ENCODE measurements around the gene ARID5B.

The ARID5B gene

DNA sequence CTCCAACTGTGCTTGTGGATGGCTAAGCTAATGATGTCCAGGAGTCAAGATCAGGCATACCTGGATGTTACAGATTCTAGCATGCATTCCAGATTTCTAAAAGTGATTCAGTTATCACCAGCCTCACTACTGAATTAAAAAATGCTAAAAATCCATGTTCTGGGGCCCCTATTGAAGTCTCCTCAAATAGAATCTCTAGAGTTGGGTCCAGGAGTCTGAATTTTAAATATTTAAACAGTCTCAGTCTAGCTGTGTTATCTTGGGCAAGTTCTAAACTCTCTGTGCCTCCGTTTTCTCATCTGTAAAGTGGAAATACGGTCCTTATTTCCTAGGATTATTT lies 5.0 kb downstream of the ARID5B start:
- DNase-seq = no peak

DNA sequence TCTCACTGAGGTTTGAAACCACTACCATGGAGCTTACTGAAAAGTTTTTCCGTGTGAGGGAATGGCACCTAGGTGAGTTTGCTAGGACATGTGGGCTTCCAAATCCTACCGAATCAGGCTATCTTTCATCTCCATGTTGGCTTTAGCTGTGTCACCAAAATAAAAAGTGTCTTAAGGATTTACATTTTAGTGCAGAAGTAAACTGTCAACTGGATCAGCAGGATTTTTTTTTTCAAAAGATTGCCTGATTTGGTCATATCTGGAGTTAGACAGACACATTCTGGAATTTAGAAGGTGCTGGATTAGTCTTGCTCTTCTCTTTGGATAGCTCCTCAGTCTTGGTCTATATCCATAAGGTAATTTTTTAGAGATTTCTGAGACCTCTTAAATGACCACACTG lies 5.5 kb downstream of the ARID5B start:
- no peak for DNase-seq

DNA sequence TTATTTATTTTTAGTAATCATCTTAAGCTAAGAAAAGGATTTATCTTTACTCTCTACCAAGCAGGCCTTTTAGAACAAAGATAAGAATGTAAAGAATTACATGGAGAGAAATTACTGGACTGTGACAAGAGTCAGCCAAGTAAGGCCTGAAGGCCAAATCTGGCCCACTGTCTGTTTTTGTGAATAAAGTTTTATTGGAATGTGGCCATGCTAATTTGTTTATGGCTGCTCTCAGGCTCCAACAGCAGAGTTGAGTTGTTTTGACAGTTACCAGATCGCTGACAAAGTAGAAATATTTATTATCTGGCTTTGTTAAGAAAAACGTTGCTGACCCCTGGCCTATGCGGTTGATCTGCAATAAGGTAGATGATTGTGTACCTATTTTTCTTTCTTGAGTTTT lies 6.1 kb downstream of the ARID5B start:
- no peak for DNase-seq

DNA sequence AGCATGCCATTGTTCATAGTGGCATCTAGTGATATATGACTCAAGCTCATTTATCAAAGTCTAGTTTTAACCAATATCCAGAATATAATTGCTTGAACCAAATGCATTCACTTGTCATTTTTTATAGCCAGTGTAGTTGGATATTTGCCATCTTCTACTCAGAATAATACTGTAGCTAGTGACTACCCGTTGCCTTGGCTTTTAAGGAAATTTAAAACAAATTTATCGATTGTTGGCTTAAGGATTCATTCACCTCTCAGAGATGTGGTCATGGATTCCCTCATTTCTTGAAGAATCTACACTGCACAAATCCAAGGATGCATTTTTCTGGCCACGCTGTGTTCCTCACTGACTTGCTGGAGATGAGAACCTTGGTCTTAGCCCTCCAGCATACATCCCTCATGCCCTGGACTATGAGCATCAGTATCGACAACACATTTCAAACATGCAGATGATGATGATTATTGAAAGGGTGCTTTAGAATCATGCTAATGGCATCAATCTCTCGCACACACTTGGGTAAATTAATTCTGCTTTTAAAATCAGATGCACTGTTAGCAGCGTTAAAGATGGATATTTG lies 8.8 kb downstream of the ARID5B start:
- no peak for DNase-seq

DNA sequence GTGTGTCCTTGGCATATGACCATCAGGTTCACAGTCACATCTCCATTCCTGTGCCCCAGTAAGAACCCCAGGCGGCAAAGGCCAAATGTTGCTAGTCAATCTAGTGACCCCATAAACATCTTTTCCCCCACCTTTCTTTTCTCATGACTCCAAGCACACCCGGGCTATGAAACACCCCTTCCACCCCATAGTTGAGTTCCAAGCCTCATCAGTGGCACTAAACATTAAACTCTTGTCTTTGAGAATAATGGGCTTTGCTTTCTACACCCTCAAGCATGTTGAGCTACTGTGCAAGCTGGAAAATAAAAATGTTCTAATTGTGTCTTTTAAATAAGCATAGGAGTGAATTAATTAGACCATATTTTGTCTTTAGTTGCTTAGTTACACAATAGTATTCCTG lies 9.4 kb downstream of the ARID5B start:
- DNase-seq = no peak

DNA sequence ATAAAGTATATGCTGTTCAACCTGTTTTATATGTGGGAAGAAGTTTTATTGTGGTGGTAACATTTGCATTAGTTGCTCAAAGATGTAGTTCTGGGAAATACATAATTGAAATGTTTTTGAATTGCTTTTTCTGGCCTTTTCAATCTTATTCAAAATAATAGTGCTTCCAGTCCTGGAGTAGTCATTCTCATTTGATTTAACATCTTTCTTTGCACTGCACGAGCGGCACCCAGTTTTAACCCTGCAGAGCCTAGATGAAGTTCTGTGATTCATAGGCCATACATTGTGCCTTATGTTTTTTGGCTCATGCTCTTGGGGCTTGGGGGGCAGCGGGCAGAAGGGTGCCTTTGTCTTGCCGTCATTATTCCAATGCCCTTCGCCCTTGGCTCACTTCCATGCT lies 9.9 kb downstream of the ARID5B start:
- DNase-seq = no peak

DNA sequence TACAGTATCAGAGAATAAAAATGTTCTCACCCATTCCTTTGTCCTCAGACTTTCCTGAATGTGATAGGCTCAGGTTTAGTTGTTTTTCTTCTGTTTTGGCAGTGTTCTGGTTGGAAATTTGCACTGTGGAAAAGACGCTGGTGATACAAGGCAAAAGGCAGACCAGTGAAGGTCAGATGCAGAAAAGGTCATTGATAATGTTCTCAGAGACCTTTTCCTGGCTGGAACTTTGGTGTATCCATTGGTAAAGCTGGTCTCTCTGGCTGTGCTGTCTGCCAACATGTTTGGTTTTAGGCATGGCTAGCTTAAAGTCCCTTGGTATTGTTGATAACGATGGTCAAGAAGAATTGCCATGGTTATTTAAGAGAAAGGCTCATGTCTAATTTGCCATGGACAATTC lies 11.5 kb downstream of the ARID5B start:
- no peak for DNase-seq

DNA sequence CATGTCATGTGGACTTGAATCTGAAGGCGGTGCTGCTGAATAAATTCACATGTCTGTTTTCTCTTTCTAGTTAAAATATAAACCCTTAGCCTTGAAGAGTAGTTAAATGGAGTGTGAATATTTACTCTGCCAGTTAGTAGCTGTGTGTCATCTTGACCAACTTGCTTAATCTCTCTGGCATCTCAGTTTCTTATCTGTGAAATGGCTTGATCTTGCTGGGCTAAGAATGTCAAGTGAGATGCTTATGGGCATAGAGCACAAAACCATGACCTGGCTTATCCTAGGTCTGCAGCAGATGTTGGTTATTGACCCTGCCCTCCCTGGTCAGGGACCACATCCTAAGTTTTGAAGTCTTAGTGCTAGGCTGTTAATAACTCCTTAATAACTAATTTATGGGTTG lies 16.6 kb downstream of the ARID5B start:
- no peak for DNase-seq

DNA sequence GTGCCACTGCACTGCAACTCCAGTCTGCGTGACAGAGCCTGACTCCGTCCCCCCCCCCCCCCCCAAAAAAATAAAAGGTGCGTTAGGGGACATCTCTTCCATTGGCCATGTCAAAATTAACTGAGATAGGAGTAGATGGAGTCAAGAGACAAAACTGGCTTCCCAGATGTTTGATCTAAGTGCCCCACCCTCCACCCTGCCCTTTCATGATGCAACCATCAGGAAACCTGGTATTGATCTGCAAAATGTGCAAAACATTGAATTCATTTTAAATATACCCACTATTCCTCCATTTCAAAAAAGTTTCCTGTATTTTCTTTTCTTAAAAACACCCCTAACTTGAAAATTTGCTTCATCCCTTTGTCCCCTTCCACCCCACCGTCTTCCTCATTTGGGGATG lies 17.5 kb downstream of the ARID5B start:
- no peak for DNase-seq

DNA sequence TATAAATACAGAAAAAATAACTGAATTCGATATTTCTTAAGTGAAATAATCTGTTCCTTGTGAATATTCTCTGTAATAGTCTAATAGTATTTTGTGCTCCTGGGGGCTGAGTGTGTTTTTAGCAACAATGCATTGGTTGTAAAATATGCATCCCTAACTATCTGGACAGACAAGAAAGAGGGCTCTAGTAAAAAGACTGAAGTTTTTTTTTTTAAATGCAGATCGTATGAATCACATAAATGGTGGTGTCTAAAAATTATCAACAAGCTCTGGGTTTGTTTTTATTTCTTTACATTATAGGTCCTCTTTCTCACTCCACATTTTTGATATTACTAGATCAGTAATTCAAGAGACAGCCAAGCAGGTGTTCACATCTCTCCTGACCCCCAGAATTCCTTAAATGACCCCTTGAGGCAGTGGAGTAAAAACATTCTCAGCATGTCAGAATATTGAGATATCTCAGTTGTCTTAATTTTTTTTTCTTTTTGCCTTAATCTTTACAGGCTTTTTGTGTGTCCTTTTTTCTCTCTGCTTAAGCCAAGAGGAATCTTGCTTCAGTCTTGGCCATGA lies 18.2 kb downstream of the ARID5B start:
- DNase-seq = no peak

DNA sequence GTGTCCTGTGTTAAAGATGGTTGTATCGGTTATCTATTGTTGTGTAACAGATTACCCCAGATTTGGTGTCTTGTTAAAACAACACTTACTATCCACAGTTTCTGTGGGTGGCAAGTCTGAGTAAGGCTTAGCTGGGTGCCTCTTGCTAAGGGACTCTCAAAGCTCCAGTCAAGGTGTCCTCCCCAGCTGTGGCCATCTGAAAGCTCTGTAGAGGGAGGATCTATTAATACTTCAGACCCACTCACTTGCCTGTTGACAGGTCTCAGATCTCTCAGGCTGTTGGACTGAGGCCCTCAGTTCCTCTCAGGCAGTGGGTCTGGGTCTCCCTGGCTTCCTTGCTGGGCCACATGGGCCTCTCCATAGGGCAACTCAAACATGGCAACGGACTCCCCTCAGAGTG lies 19.6 kb downstream of the ARID5B start:
- no peak for DNase-seq

DNA sequence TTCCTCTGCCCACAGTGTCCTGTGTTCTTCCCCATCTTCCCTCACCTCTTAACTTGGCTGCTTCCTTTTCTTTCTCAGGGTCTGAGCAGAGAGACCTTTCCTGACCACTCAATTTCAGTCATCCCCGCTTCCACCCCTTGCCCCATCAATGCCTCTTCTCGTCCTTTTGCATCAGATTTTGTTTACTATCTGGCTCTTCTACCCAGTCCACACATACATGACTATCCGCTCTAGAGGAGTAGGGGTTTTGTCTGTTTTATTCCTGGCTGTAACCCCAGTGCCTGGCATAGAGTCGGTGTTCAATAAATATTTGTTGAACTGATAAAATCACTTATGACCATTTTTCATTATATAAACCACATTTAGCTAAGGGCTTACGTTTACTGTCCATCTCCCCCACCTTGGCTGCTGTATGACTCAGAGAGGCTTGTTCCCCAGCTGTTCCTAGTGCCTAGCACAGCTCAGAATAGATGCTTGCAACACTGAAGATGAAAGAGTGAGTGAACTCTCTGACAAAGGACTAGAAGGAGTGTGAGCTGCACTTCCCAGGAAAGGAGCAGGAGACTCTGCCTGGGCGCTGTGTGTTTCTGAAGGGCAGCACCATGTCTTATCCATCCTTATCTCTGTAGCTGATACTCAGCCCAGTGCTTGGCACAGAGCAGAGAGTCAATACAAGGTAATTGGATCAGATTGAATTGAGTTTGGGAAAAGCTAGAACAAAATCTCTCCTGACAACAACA lies 21.9 kb downstream of the ARID5B start:
- no peak for DNase-seq

DNA sequence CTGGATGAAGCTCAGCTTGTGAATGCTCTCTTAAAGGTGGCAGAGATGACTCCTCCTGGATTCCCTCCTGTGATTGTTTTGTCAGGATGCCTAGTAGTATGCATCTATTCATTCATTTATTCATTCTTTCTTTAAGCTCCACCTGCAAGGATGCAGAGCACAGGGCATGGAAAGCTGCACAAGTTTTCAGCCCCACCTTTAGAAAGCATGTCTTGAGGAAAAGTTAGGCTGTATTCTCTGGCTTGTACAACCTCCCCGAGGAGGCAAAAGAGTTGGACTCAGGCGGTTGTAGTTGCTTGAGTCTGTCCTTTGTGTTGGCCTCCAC lies 22.4 kb downstream of the ARID5B start:
- DNase-seq = no peak

DNA sequence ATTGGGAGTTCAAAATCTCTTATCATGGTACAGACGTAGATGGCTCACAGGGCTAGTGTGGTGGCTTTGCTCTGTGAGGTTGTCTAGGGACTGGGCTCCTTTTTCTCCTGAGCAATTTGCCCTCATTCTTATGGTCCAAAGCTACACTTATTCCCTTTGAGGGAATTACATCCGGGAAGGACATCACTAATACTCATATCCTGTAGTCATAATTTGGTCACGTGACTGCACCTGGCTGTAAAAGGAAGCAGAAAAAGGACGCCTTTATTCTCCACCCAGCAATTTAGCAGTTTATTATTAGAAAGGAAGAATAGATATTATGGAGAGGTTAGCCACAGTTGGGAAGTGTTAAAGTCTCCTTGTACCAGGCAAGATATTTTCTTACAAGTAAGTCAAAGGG lies 28.1 kb downstream of the ARID5B start:
- no peak for DNase-seq

DNA sequence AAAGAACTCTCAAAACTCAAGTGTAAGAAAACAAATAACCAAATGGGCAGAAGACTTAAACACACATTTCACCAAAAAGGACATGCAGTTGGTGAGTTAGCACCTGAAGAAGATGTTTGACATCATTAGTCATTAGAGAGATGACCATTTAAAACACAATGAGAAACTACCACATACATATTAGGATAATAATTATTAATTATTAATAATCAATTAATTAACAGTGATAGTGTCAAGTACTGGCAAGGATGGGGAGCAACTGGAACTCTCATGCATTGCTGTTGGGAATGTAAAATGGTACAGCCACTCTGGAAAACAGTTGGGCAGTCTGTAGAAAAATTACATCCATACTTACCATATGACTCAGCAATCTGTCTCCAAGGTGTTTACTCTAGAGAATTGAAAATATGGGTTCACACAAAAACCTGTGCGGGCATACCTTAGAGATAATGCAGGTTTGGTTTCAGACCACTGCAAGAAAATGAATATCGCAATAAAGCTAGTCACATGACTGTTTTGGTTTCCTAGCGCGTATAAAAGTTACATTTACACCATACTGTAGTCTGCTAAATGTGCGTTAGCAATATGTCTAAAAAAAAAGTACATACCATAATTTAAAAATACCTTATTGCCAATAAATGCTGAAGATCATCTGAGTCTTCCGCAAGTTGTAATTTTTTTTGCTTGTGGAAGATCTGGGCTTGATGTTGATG lies 30.3 kb downstream of the ARID5B start:
- no peak for DNase-seq

DNA sequence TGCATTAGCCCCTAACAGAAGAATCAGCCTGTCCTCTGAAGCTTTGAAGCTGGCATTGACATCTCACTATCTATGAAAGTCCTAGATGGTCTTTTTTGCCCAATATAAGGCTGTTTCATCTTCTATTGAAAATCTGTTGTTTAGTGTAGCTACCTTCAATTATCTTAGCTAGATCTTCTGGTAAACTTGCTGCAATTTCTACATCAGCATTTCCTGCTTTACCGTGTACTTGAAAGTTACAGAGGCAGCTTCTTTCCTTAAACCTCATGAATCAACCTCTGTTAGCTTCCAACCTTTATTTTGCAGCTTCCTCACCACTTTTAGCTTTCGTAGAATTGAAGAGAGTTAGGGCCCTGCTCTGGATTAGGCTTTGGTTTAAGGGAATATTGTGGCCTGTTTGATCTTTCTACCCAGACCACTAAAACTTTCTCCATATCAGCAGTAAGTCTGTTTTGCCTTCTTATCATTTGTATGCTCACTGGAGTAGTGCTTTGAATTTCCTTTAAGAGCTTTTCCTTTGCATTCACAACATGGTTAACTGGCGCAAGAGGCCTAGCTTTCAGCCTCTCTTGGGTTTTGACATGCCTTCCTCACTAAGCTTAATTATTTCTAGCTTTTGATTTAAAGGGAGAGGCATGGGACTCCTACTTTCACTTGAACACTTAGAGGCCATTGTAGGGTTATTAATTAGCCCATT lies 32.5 kb downstream of the ARID5B start:
- no peak for DNase-seq

DNA sequence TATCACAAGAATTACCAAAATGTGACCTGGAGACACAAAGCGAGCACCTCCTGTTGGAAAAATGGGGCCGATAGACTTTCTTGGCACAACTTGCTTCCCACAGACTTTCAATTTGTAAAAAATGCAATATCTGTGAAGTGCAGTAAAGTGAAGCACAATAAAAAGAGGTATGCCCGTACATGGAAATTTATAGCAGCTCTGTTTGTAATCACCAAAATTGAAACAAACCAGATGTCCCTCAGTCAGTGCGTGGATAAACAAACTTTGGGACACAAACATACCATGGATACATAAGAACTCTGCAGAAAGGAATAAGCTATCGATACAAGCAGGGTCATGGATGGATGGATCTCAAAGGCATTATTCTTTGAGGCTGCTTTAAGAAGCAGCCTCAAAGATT lies 33.6 kb downstream of the ARID5B start:
- no peak for DNase-seq

DNA sequence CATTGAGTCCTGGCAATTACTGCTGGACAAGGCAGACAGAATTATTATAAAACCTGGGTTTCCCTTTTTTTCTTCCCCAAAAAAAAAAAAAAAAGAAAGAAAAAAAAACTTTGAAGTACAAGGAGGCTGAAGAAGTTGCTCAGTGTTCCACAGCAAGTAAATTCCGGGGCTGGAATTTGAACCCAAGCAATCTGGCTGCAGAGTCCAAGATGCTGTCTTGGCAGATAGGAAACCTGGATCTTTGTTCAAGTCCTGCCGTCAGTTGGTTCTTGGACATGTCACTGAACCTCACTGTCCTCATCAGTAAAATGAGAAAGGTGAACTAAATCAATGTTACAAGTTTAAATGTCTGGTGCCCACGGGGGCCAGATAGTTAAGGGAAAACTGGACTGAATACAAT lies 35.3 kb downstream of the ARID5B start:
- no peak for DNase-seq

DNA sequence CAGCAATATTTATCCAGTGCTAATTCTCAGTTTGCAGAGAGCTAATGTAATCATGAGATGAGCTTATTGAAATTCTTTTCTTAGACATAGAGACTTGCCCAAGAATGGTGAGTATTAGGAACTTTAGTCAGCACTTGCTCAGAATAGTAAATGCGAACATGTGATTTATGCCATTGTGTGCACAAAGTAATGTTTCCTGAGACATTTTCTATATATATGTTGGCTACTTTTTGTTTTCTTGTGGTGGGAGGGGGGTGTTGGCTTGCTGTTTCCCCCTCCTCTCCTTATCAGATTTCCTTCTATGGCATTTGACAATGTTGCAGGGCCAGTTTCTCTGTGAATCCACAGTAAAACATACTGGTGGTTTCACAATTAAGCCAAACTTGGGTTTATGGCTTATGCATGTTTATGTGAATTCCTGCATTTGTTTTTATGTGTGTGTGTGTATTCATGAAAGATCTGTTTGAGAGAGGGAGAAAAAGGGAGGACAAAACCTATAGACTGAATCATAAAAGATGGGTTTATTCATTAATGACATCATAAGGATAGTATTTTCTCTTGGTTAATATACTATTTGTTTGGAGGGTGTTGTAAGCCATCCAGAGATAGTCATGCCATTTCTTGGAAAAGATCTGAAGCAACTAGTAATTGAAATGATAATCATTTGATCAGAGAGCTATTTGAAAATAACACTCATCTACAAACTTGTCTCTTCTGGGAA lies 36.3 kb downstream of the ARID5B start:
- DNase-seq = no peak

DNA sequence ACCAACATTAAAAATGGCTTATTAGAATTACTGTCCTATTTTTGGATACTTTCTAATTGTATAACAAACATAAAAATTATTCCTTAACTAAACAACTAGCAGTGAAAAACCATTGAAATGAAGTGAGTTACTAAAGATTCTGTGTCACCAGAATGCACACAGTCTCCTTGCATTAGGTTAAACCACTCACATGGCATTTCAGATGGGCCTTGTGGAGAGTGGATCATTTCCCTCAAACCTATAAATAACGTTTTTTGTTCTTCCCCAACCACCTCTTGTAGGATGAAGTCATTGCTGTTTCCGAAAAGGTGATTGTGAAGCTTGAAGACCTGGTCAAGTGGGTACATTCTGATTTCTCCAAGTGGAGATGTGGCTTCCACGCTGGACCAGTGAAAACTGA lies 38.4 kb downstream of the ARID5B start:
- no peak for DNase-seq

DNA sequence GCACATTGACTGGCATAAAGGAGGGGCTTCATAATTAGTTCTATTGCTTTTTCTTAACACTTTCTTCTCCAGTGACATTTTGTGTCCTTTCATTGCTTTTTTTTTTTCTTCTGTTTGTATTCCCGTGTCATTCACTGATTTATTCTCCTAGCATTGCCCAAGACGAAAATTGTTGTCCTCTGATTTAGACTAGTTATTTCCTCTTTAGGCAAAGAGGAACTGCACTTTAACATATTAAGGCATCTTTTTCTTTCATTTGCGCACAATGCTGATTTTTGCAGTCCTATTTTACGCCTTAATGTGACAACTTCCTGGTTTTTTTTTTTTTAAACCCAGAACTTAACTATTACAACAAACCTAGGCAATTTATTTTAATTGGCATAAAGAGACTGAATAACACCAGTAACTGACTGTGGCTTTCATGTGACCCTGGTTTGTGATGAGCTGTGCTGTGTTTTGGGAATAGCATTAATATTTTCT lies 39.7 kb downstream of the ARID5B start:
- no peak for DNase-seq

DNA sequence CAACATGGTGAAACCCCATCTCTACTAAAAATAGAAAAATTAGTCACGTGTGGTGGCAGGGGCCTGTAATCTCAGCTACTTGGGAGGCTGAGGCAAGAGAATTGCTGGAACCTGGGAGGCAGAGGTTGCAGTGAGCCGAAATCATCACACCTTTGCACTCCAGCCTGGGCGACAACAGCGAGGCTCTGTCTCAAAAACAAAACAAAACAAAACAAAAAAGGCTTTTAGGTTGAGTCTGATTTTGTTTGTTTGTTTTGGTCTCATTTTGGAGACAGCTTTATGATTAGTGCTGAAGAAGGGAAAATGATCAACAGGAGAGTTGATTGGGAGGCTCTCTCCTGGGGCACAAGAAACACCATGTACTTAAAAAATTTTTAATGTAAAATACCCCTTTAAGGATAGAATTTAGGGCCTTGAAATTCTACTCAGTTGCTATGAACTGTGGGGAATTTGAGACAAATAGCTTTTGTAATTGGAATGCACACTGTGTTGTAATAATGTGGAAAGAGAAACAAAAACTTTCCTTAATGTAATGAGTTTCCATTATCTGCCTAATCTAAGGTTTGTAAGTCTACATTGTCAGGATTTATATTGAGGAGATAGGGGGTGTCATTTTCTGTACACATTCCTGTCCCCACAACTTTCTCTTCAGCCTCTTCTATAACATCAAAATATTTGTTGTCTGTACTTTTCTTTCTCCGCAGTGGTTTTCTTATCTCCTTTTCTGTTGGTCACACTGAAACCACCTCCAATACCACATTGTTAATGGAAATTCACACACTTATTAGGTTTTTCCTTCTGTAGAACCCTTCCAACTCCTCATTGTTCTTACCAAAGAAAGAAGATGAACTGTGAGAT lies 41.3 kb downstream of the ARID5B start:
- DNase-seq = no peak
